A673 (cell line): ENCODE measurements around the gene CCIN. TPM values are rescaled to one million over a fixed set of nuclear protein-coding genes. Genes with fewer than 3 reads are reported as not detected.

Experiments
- BruUV-seq: library from RNA; stranded (reverse); fragments of 400-500 nt; replicated peaks from 2 replicates; lab custom pipeline; 2021; lab: Mats Ljungman, UMichigan
- CTCF ChIA-PET: fragments of 300-600 bp; sonication (Branson Sonifier 250); formaldehyde crosslinking; loops from one replicate; lab custom pipeline; 2022; ENCODE audit warnings: antibody characterized with exemption; lab: Charles Lee
- POLR2A ChIA-PET: fragments of 300-600 bp; sonication (Branson Sonifier 250); formaldehyde crosslinking; loops from one replicate; lab custom pipeline; 2022; ENCODE audit warnings: antibody characterized with exemption; ENCODE audit not compliant: low non-redundant PET; lab: Charles Lee
- DNase-seq: peaks from one replicate; pipeline ENCODE4 v3.0.0-alpha.2; 2015; ENCODE audit warnings: low spot score
- H3K27ac ChIP-seq: fragments of 200-600 bp; sonication (generic); 2 replicates; pipeline ENCODE4 v1.5.1; 2016; ENCODE audit warnings: mixed run types, low read depth, mild to moderate bottlenecking, mixed read lengths, antibody characterized with exemption, low read length; ENCODE audit not compliant: poor library complexity, severe bottlenecking
- H3K27me3 ChIP-seq: fragments of 200-600 bp; sonication (generic); replicated peaks from 2 replicates; pipeline ENCODE4 v1.6.1; 2017; ENCODE audit warnings: mixed run types, low read depth, mild to moderate bottlenecking, mixed read lengths, antibody characterized with exemption, low read length; ENCODE audit not compliant: insufficient read depth, poor library complexity
- H3K36me3 ChIP-seq: fragments of 200-600 bp; sonication (generic); 2 replicates; pipeline ENCODE4 v1.6.1; 2016; ENCODE audit warnings: mixed run types, mild to moderate bottlenecking, mixed read lengths, antibody characterized with exemption, low read length; ENCODE audit not compliant: insufficient read depth, poor library complexity, severe bottlenecking
- H3K4me1 ChIP-seq: fragments of 200-600 bp; sonication (generic); 2 replicates; pipeline ENCODE4 v1.6.1; 2017; ENCODE audit warnings: mixed run types, mild to moderate bottlenecking, mixed read lengths, antibody characterized with exemption, low read length; ENCODE audit not compliant: insufficient read depth, poor library complexity, severe bottlenecking
- H3K4me3 ChIP-seq: fragments of 200-600 bp; sonication (generic); 2 replicates; pipeline ENCODE4 v1.5.1; 2016; ENCODE audit warnings: low read depth, mixed run types, mild to moderate bottlenecking, mixed read lengths, low read length; ENCODE audit not compliant: poor library complexity, severe bottlenecking
- H3K9me3 ChIP-seq: fragments of 200-600 bp; sonication (generic); 2 replicates; pipeline ENCODE4 v1.6.1; 2016; ENCODE audit warnings: mixed run types, low read depth, mild to moderate bottlenecking, mixed read lengths, antibody characterized with exemption, low read length; ENCODE audit not compliant: poor library complexity, severe bottlenecking
- EZH2 ChIP-seq: fragments of 200-600 bp; sonication (generic); IDR thresholded peaks from 2 replicates; pipeline ENCODE4 v1.6.1; 2017; ENCODE audit warnings: borderline replicate concordance, low read depth, mild to moderate bottlenecking, mixed read lengths, antibody characterized with exemption, low read length; ENCODE audit not compliant: poor library complexity, severe bottlenecking
- intact Hi-C: fragments of 100-400 bp; cut with micrococcal nuclease; formaldehyde crosslinking; loops from one replicate; pipeline ENCODE4 v1.10.0; 2022; ENCODE audit not compliant: unreplicated experiment
- total RNA-seq: library from RNA; stranded (reverse); gene quantifications from 2 replicates; pipeline ENCODE4 v1.2.3, GENCODE V29; 2021
- TF ChIP-seq, protein P1 (sequence below): fragments of 300-800, 200-600 bp; sonication (generic); conservative IDR thresholded peaks from 2 replicates; pipeline ENCODE4 v1.5.1; 2017; ENCODE audit warnings: low read depth, mild to moderate bottlenecking, antibody characterized with exemption, low read length, moderate library complexity, mixed read lengths

The CCIN gene
- total RNA-seq, 1 experiment from 2014 or later, result not detected

GRCh38 chr9:36121971-36122370 is 47.2 kb upstream of the CCIN start:
- no peaks in the 10 kb centered on the region for H3K36me3 ChIP-seq
- no peak overlapping the region for H3K4me3 ChIP-seq
- no TSS peak for BruUV-seq
- H3K9me3 ChIP-seq, result no peaks in the 10 kb centered on the region
- DNase-seq, result no peak
- no peak overlapping the region for H3K27ac ChIP-seq
- H3K4me1 ChIP-seq, result no peaks in the 10 kb centered on the region
- no peaks in the 10 kb centered on the region for H3K27me3 ChIP-seq
- POLR2A ChIA-PET, result no interaction called here
- CTCF ChIA-PET, result no interaction called here
- TF ChIP-seq, protein P1, sequence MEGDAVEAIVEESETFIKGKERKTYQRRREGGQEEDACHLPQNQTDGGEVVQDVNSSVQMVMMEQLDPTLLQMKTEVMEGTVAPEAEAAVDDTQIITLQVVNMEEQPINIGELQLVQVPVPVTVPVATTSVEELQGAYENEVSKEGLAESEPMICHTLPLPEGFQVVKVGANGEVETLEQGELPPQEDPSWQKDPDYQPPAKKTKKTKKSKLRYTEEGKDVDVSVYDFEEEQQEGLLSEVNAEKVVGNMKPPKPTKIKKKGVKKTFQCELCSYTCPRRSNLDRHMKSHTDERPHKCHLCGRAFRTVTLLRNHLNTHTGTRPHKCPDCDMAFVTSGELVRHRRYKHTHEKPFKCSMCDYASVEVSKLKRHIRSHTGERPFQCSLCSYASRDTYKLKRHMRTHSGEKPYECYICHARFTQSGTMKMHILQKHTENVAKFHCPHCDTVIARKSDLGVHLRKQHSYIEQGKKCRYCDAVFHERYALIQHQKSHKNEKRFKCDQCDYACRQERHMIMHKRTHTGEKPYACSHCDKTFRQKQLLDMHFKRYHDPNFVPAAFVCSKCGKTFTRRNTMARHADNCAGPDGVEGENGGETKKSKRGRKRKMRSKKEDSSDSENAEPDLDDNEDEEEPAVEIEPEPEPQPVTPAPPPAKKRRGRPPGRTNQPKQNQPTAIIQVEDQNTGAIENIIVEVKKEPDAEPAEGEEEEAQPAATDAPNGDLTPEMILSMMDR, result no peak
- no peak for TF ChIP-seq EZH2
- intact Hi-C loops, result no loop called here

DNA sequence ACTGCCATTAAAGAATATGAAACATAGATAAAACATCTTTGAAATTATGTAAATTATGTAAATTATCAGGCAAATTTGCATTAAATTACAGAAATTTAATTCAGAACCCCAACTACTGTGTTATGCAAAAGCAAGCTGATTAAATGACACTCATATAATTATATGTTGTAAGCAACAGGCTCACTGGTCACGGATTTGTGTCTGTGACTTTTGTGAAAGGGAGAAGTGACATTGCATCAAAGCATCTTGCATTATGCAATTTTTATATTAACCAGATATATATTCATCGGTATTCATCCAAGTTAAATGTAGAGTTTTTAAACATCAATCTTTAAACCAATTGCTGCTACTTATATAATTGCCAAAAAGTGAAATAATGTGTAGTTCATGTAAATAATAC is 45.7 kb upstream of the CCIN start:
- Histone ChIP-seq H3K4me1 (no peaks in the 10 kb centered on the region), H3K4me3 (no peak overlapping the region), H3K27ac (no peak overlapping the region), H3K27me3 (no peaks in the 10 kb centered on the region), H3K36me3 (no peaks in the 10 kb centered on the region), H3K9me3 (no peaks in the 10 kb centered on the region)
- CTCF ChIA-PET, result no interaction called here
- POLR2A ChIA-PET, result no interaction called here
- intact Hi-C loops, result no loop called here
- BruUV-seq, result no TSS peak
- no peak for DNase-seq
- TF ChIP-seq, protein P1, result no peak
- no peak for TF ChIP-seq EZH2

DNA sequence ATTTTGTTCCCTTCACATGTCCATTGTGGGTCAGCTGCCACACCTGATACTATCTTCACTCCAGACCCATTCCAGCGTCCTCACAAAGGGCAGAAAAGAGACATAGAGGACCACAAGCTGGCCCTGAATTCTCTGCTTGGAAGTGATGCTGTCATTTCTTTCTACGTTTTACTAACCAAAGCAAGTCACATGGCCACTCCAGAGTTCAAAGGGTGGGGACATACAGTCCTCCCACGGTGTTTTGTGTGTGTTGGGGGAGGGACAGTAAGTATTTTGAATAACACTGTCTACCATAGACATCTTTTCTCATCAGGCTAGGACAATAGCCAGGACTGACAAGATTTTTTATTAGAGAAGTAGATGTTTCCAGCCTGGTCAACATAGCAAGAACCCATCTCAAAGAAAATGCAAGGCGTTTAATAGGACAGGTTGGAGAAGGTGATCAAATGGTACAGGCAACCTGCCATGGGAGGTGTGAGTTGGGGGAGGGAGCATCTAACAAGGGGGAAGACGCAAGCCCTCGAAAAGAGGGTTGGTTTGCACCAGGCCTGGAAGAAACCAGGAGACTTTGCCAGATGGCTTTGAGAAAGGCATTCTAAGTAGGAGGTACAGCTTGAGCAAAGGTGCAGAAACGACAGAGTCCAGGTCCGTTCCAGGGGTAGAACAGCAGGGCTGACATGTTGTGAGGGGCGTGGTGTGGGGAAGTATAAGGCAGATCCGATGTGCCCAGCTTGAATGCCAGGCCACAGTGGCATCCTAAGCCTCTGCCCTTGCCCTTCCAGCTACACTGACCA is 43.9 kb upstream of the CCIN start:
- DNase-seq, result no peak
- Histone ChIP-seq H3K4me3 (no peak overlapping the region), H3K27me3 (no peaks in the 10 kb centered on the region), H3K27ac (no peak overlapping the region), H3K36me3 (no peaks in the 10 kb centered on the region), H3K9me3 (no peaks in the 10 kb centered on the region), H3K4me1 (no peaks in the 10 kb centered on the region)
- BruUV-seq, result no TSS peak
- intact Hi-C loops, result no loop called here
- TF ChIP-seq, protein P1, result no peak
- TF ChIP-seq EZH2, result no peak
- POLR2A ChIA-PET, result no interaction called here
- CTCF ChIA-PET, result no interaction called here
